OCI-LY7 (cell line): ENCODE data around the gene CTBP2. TPM values are rescaled to one million over a fixed set of nuclear protein-coding genes. Genes with fewer than 3 reads are reported as not detected.

Experiments used
- BruUV-seq: library from RNA; stranded (reverse); fragments of 400-500 nt; replicated peaks from 2 replicates; lab custom pipeline; 2021; lab: Mats Ljungman, UMichigan
- CTCF ChIA-PET: fragments of 300-600 bp; sonication (Branson Sonifier 250); formaldehyde crosslinking; loops from one replicate; lab custom pipeline; 2022; ENCODE audit warnings: antibody characterized with exemption; ENCODE audit not compliant: unreplicated experiment; lab: Charles Lee
- POLR2A ChIA-PET: fragments of 300-600 bp; sonication (Branson Sonifier 250); formaldehyde crosslinking; loops from one replicate; lab custom pipeline; 2022; ENCODE audit warnings: antibody characterized with exemption; lab: Charles Lee
- DNase-seq: peaks from one replicate; pipeline ENCODE4 v3.0.0-alpha.2; 2015; ENCODE audit warnings: low spot score
- H2AFZ ChIP-seq: fragments of 200-600 bp; sonication (generic), shearing (Covaris generic); 2 replicates; pipeline ENCODE4 v1.6.1; 2014; ENCODE audit warnings: mild to moderate bottlenecking, antibody characterized with exemption, low read length, moderate library complexity
- H3K27ac ChIP-seq: fragments of 200-600 bp; sonication (generic); 2 replicates; pipeline ENCODE4 v1.5.1; 2014; ENCODE audit warnings: mixed run types, low read depth, mild to moderate bottlenecking, moderate library complexity, low read length, inconsistent platforms; ENCODE audit not compliant: poor library complexity, severe bottlenecking
- H3K36me3 ChIP-seq: fragments of 200-600 bp; sonication (generic); 2 replicates; pipeline ENCODE4 v1.6.1; 2014; ENCODE audit warnings: mild to moderate bottlenecking, antibody characterized with exemption, low read length, moderate library complexity, mixed read lengths; ENCODE audit not compliant: insufficient read depth
- H3K4me1 ChIP-seq: fragments of 200-600 bp; sonication (generic); 2 replicates; pipeline ENCODE4 v1.5.1; 2014; ENCODE audit warnings: mild to moderate bottlenecking, low read length; ENCODE audit not compliant: insufficient read depth, poor library complexity, severe bottlenecking
- H3K4me2 ChIP-seq: fragments of 200-600 bp; sonication (generic); 2 replicates; pipeline ENCODE4 v1.6.1; 2014; ENCODE audit warnings: mild to moderate bottlenecking, low read length
- H3K4me3 ChIP-seq: fragments of 200-600 bp; sonication (generic); 2 replicates; pipeline ENCODE4 v1.5.1; 2014; ENCODE audit warnings: mild to moderate bottlenecking, low read depth, low read length; ENCODE audit not compliant: poor library complexity, severe bottlenecking
- H3K79me2 ChIP-seq: fragments of 200-600 bp; sonication (generic); 2 replicates; pipeline ENCODE4 v1.6.1; 2016; ENCODE audit warnings: low read depth, mild to moderate bottlenecking, low read length, moderate library complexity, mixed read lengths; ENCODE audit not compliant: insufficient read depth
- H3K9me2 ChIP-seq: fragments of 200-600 bp; sonication (generic); 2 replicates; pipeline ENCODE4 v1.6.1; 2016; ENCODE audit warnings: mild to moderate bottlenecking, low read length, mixed read lengths; ENCODE audit not compliant: insufficient read depth
- H3K9me3 ChIP-seq: fragments of 200-600 bp; sonication (generic); 2 replicates; pipeline ENCODE4 v1.6.1; 2014; ENCODE audit warnings: mild to moderate bottlenecking, mixed run types, low read length, mixed read lengths
- H4K20me1 ChIP-seq: fragments of 200-600 bp; sonication (generic); 2 replicates; pipeline ENCODE4 v1.6.1; 2014; ENCODE audit warnings: mild to moderate bottlenecking, antibody characterized with exemption, low read length, moderate library complexity, mixed read lengths; ENCODE audit not compliant: insufficient read depth
- EZH2phosphoT487 ChIP-seq: fragments of 200-600 bp; sonication (generic); IDR thresholded peaks from 2 replicates; pipeline ENCODE4 v1.6.1; 2018; ENCODE audit warnings: low read depth, borderline replicate concordance, mild to moderate bottlenecking, mixed run types, antibody characterized with exemption, low read length, moderate library complexity, mixed read lengths
- intact Hi-C: fragments of 100-400 bp; cut with micrococcal nuclease; formaldehyde crosslinking; loops from one replicate; pipeline ENCODE4 v1.10.0; 2022; ENCODE audit not compliant: unreplicated experiment
- total RNA-seq, 2 experiments: library from RNA; depleted of rRNA in 1 of 2; stranded (reverse); fragments of >200 nt in 1 of 2; shearing (Covaris generic) in 1 of 2; gene quantifications; 2 replicates each; pipeline ENCODE4 v1.2.3, GENCODE V29; 2014 to 2022
- TF ChIP-seq, protein P1 (sequence below): fragments of 200-600 bp; sonication (generic); conservative IDR thresholded peaks from 2 replicates; pipeline ENCODE4 v1.5.1; 2014; ENCODE audit warnings: mild to moderate bottlenecking, antibody characterized with exemption, low read length, moderate library complexity, mixed read lengths

CTBP2 gene
- total RNA-seq, 2 experiments from 2014 or later, result not detected

- H3K4me2 ChIP-seq, result no peak overlapping the region
- H3K9me3 ChIP-seq, result no peaks in the 10 kb centered on the region
- CTCF ChIA-PET, result no interaction called here
- TF ChIP-seq, protein P1, sequence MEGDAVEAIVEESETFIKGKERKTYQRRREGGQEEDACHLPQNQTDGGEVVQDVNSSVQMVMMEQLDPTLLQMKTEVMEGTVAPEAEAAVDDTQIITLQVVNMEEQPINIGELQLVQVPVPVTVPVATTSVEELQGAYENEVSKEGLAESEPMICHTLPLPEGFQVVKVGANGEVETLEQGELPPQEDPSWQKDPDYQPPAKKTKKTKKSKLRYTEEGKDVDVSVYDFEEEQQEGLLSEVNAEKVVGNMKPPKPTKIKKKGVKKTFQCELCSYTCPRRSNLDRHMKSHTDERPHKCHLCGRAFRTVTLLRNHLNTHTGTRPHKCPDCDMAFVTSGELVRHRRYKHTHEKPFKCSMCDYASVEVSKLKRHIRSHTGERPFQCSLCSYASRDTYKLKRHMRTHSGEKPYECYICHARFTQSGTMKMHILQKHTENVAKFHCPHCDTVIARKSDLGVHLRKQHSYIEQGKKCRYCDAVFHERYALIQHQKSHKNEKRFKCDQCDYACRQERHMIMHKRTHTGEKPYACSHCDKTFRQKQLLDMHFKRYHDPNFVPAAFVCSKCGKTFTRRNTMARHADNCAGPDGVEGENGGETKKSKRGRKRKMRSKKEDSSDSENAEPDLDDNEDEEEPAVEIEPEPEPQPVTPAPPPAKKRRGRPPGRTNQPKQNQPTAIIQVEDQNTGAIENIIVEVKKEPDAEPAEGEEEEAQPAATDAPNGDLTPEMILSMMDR, result no peak
- TF ChIP-seq EZH2phosphoT487, result no peak
- H2AFZ ChIP-seq, result no peak overlapping the region
- no TSS peak for BruUV-seq
- no peak for DNase-seq
- no peaks in the 10 kb centered on the region for H3K36me3 ChIP-seq
- H3K4me3 ChIP-seq, result no peak overlapping the region
- no peak overlapping the region for H3K27ac ChIP-seq
- H3K4me1 ChIP-seq, result no peaks in the 10 kb centered on the region
- no peaks in the 10 kb centered on the region for H3K9me2 ChIP-seq
- POLR2A ChIA-PET, result no interaction called here
- no peaks in the 10 kb centered on the region for H4K20me1 ChIP-seq
- intact Hi-C loops, result no loop called here
- H3K79me2 ChIP-seq, result no peaks in the 10 kb centered on the region
Measured at GRCh38 chr10:125003146-125003900, 157.0 kb downstream of the CTBP2 start.

- intact Hi-C loops, result no loop called here
- H3K9me3 ChIP-seq, result no peaks in the 10 kb centered on the region
- no peak overlapping the region for H3K4me2 ChIP-seq
- ChIA-PET POLR2A (no interaction called here), CTCF (no interaction called here)
- BruUV-seq, result no TSS peak
- no peak for TF ChIP-seq EZH2phosphoT487
- TF ChIP-seq, protein P1, result no peak
- no peaks in the 10 kb centered on the region for H3K9me2 ChIP-seq
- H3K27ac ChIP-seq, result no peak overlapping the region
- no peak overlapping the region for H3K4me3 ChIP-seq
- no peak overlapping the region for H2AFZ ChIP-seq
- DNase-seq, result no peak
- no peaks in the 10 kb centered on the region for H4K20me1 ChIP-seq
- H3K4me1 ChIP-seq, result no peaks in the 10 kb centered on the region
- H3K79me2 ChIP-seq, result no peaks in the 10 kb centered on the region
- H3K36me3 ChIP-seq, result no peaks in the 10 kb centered on the region
Measured at GRCh38 chr10:125002423-125003145, 157.8 kb downstream of the CTBP2 start.

DNA sequence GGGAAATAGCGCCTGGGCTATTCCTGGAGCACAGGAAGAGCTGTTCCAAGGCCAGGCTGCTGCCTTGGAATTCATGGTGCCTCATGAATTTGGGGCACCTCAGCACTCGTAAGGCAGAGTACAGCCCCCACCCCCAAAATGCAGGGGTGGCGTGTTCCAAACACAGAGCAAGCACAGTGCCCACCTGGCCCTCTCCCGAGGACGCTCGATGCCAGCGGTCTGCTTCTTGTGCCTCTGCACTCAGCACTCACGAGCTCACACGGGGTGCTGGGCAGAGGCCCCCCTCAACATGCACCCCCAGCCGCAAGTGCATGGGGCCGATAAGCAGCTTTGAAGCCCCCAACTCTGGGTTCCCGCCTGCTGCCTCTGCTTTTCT is 158.3 kb downstream of the CTBP2 start:
- intact Hi-C loops, result no loop called here
- ChIA-PET CTCF (no interaction called here), POLR2A (no interaction called here)
- no TSS peak for BruUV-seq
- no peak for DNase-seq
- Histone ChIP-seq H4K20me1 (no peaks in the 10 kb centered on the region), H3K4me1 (no peaks in the 10 kb centered on the region), H3K4me3 (no peak overlapping the region), H2AFZ (no peak overlapping the region), H3K4me2 (no peak overlapping the region), H3K79me2 (no peaks in the 10 kb centered on the region), H3K9me2 (no peaks in the 10 kb centered on the region), H3K9me3 (no peaks in the 10 kb centered on the region), H3K27ac (no peak overlapping the region), H3K36me3 (no peaks in the 10 kb centered on the region)
- no peak for TF ChIP-seq EZH2phosphoT487
- TF ChIP-seq, protein P1, result no peak
